ENCODE measurements around the gene CLEC3A.

- TF ChIP-seq, protein P1, sequence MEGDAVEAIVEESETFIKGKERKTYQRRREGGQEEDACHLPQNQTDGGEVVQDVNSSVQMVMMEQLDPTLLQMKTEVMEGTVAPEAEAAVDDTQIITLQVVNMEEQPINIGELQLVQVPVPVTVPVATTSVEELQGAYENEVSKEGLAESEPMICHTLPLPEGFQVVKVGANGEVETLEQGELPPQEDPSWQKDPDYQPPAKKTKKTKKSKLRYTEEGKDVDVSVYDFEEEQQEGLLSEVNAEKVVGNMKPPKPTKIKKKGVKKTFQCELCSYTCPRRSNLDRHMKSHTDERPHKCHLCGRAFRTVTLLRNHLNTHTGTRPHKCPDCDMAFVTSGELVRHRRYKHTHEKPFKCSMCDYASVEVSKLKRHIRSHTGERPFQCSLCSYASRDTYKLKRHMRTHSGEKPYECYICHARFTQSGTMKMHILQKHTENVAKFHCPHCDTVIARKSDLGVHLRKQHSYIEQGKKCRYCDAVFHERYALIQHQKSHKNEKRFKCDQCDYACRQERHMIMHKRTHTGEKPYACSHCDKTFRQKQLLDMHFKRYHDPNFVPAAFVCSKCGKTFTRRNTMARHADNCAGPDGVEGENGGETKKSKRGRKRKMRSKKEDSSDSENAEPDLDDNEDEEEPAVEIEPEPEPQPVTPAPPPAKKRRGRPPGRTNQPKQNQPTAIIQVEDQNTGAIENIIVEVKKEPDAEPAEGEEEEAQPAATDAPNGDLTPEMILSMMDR (IDR thresholded peaks at IDR 0.05), result no peak
- no peak for TF ChIP-seq POLR2A (IDR thresholded peaks at IDR 0.05)
Measured at GRCh38 chr16:78069913-78070312, 47.6 kb downstream of the CLEC3A start.
